ENCODE measurements around the gene CTCF. TPM values are rescaled to one million over a fixed set of nuclear protein-coding genes. Genes with fewer than 3 reads are reported as not detected.

Gene CTCF
- total and polyA plus RNA-seq, 10 of the 15 experiments (the other 5 are each of a cell fraction or from before 2014, with no cell fraction given): 9.1 to 55.0 (median 41.8) TPM

GRCh38 chr16:67558859-67559258, 3.5 kb upstream of the CTCF start:
- ChIA-PET POLR2A (no interaction called here), SMC1A (ENCODE audit: uncharacterized antibody, unreplicated experiment) (interaction anchor here (0.8 to 1.3 kb wide), 3 partner anchors 12 to 221 kb away, joined by 3 to 5 read pairs (median 3); no protein-coding TSS in a partner anchor), CTCF (interaction anchor here (0.8 to 5.6 kb wide), 6 partner anchors 8 to 86 kb away, joined by 3 to 77 read pairs (median 5); partner anchors contain the start of genes ATP6V0D1 and CARMIL2), RAD21 (ENCODE audit: unreplicated experiment) (interaction anchor here (1.2 to 6.3 kb wide), 2 partner anchors 11 to 13 kb away, joined by 4 to 50 read pairs; no protein-coding TSS in a partner anchor)
- H3K4me1 ChIP-seq (ENCODE audit: control insufficient read depth, insufficient read depth, low read length): peaks cover 19% of the 10 kb centered on the region
- no peaks in the 10 kb centered on the region for H3K27me3 ChIP-seq (replicated peaks in 1 of 2; ENCODE audit: control insufficient read depth in 2 of 2, insufficient read depth in 2 of 2, low read length in 1 of 2)
- in situ Hi-C loops (cut with MboI) (no loop called here), intact Hi-C loops (cut with micrococcal nuclease; ENCODE audit: unreplicated experiment) (no loop called here)
- H2AFZ ChIP-seq (ENCODE audit: control insufficient read depth, low read depth, low read length): no peak overlapping the region
- H4K20me1 ChIP-seq (ENCODE audit: control insufficient read depth, insufficient read depth): no peaks in the 10 kb centered on the region
- H3K4me2 ChIP-seq (ENCODE audit: control insufficient read depth, insufficient read depth): no peak overlapping the region
- no TSS peak for BruUV-seq (replicated peaks)
- TF ChIP-seq MTA2 (IDR thresholded peaks at IDR 0.05; ENCODE audit: low read depth): no peak
- no peak for TF ChIP-seq EZH2 (IDR thresholded peaks at IDR 0.05; ENCODE audit: borderline replicate concordance, control insufficient read depth, low read depth, low read length)
- TF ChIP-seq MAX (IDR thresholded peaks at IDR 0.05; ENCODE audit: low read depth, low read length): no peak
- no peak for TF ChIP-seq YY1 (IDR thresholded peaks at IDR 0.05; ENCODE audit: low read depth, low read length)
- TF ChIP-seq TARDBP (IDR thresholded peaks at IDR 0.05; ENCODE audit: borderline replicate concordance): no peak
- TF ChIP-seq MYB (IDR thresholded peaks at IDR 0.05; ENCODE audit: borderline replicate concordance, low read depth, low read length): no peak
- no peak for TF ChIP-seq EP300 (IDR thresholded peaks at IDR 0.05; ENCODE audit: borderline replicate concordance in 1 of 2, control insufficient read depth in 1 of 2, low read depth in 2 of 2, low read length in 2 of 2)
- no peak for TF ChIP-seq SMC3 (IDR thresholded peaks at IDR 0.05; ENCODE audit: borderline replicate concordance, low read length)
- no peak for TF ChIP-seq RCOR1 (conservative IDR thresholded peaks at IDR 0.05; ENCODE audit: low read depth, low read length)
- no peak for TF ChIP-seq NR2F1 (conservative IDR thresholded peaks at IDR 0.05)
- TF ChIP-seq RAD21 (IDR thresholded peaks at IDR 0.05; ENCODE audit: insufficient read depth, low read depth, low read length): no peak
- no peak for TF ChIP-seq JUNB (IDR thresholded peaks at IDR 0.05)
- TF ChIP-seq PBX3 (IDR thresholded peaks at IDR 0.05; ENCODE audit: insufficient replicate concordance, low read depth, low read length): no peak
- no peak for TF ChIP-seq KAT2A (conservative IDR thresholded peaks at IDR 0.05; ENCODE audit: control insufficient read depth, low read depth, low read length)
- H3K9ac ChIP-seq (ENCODE audit: control insufficient read depth, insufficient read depth, low read length): no peak overlapping the region
- no peaks in the 10 kb centered on the region for H3K36me3 ChIP-seq (ENCODE audit: control insufficient read depth in 2 of 2, insufficient read depth in 2 of 2, low read length in 1 of 2)
- FAIRE-seq (no peak), DNase-seq (ENCODE audit: low read depth, low spot score) (no peak), ATAC-seq (no peak)
- 94% methylated on average over 1 of the region's 1 CpG for WGBS (ENCODE audit: insufficient coverage, insufficient replicate concordance, low lambda C conversion rate, missing lambda C conversion rate)
- no peak overlapping the region for H3K4me3 ChIP-seq
- no peaks in the 10 kb centered on the region for H3K9me3 ChIP-seq (replicated peaks; ENCODE audit: control insufficient read depth, insufficient read depth, low read length)
- H3K27ac ChIP-seq (ENCODE audit: control insufficient read depth, insufficient read depth): no peak overlapping the region
- peaks cover 31% of the 10 kb centered on the region for H3K79me2 ChIP-seq (ENCODE audit: control insufficient read depth, insufficient read depth, low read length)
